Mesenchymal stem cell (in vitro differentiated cells and primary cell): ENCODE results near the gene UTP4.
"Not testable (repeated sequence)": the region's sequence is repeated elsewhere in the genome, so short reads cannot be mapped to it uniquely, and the experiment has no call there.

Experiments
- DNase-seq: peaks from one replicate; pipeline ENCODE4 v3.0.0-alpha.2; 2013
- H2AFZ ChIP-seq: one replicate; pipeline ENCODE4 v1.6.1; 2013; ENCODE audit warnings: low read depth, mild to moderate bottlenecking, control low read depth, inconsistent platforms, low read length, moderate library complexity
- H2AK5ac ChIP-seq: 2 replicates; pipeline ENCODE4 v1.6.1; 2013; ENCODE audit warnings: low read length, moderate library complexity, mild to moderate bottlenecking, inconsistent platforms; ENCODE audit not compliant: severe bottlenecking
- H2BK120ac ChIP-seq: one replicate; pipeline ENCODE4 v1.6.1; 2013; ENCODE audit warnings: low read depth, mild to moderate bottlenecking, inconsistent platforms, low read length, moderate library complexity
- H2BK12ac ChIP-seq, 2 experiments: one replicate each; pipeline ENCODE4 v1.6.1; 2013; ENCODE audit warnings: inconsistent platforms in 2 of 2, low read length in 2 of 2, mild to moderate bottlenecking in 2 of 2, moderate library complexity in 2 of 2, control low read depth in 1 of 2
- H2BK15ac ChIP-seq: one replicate; pipeline ENCODE4 v1.6.1; 2013; ENCODE audit warnings: mild to moderate bottlenecking, low read depth, inconsistent platforms; ENCODE audit not compliant: poor library complexity, severe bottlenecking
- H2BK5ac ChIP-seq: 2 replicates; pipeline ENCODE4 v1.6.1; 2013; ENCODE audit warnings: low read depth, mild to moderate bottlenecking, low read length, control low read depth, inconsistent platforms; ENCODE audit not compliant: poor library complexity, severe bottlenecking
- H3K14ac ChIP-seq, 2 experiments: one replicate each; pipeline ENCODE4 v1.6.1; 2013; ENCODE audit warnings: inconsistent platforms in 2 of 2, low read length in 2 of 2, control low read depth in 1 of 2, mild to moderate bottlenecking in 1 of 2, moderate library complexity in 1 of 2
- H3K18ac ChIP-seq, 2 experiments: one replicate each; pipeline ENCODE4 v1.6.1; 2013; ENCODE audit warnings: inconsistent platforms in 2 of 2, low read length in 2 of 2, control low read depth in 1 of 2, low read depth in 1 of 2, mild to moderate bottlenecking in 1 of 2
- H3K23ac ChIP-seq, 2 experiments: one replicate each; pipeline ENCODE4 v1.6.1; 2013; ENCODE audit warnings: inconsistent platforms in 2 of 2, low read length in 2 of 2, mild to moderate bottlenecking in 2 of 2, moderate library complexity in 2 of 2, control low read depth in 1 of 2
- H3K27ac ChIP-seq: 2 replicates; pipeline ENCODE4 v1.5.1; 2013; ENCODE audit warnings: mild to moderate bottlenecking, moderate library complexity, low read length, control low read depth, inconsistent platforms; ENCODE audit not compliant: poor library complexity, severe bottlenecking
- H3K27me3 ChIP-seq, 2 experiments: 2 replicates each; pipeline versions ENCODE4 v1.6.1 to v1.7.0; 2013; ENCODE audit warnings: low read length in 2 of 2, mild to moderate bottlenecking in 2 of 2, moderate library complexity in 2 of 2, control low read depth in 1 of 2, inconsistent platforms in 1 of 2; ENCODE audit not compliant: control insufficient read depth in 1 of 2, insufficient read depth in 1 of 2
- H3K36me3 ChIP-seq, 2 experiments: 2 replicates each; pipeline versions ENCODE4 v1.6.1 to v1.7.0; 2013; ENCODE audit warnings: low read length in 2 of 2, control low read depth in 1 of 2, inconsistent platforms in 1 of 2, low read depth in 1 of 2, mild to moderate bottlenecking in 1 of 2; ENCODE audit not compliant: insufficient read depth in 2 of 2, control insufficient read depth in 1 of 2
- H3K4ac ChIP-seq, 2 experiments: one replicate each; pipeline ENCODE4 v1.6.1; 2013; ENCODE audit warnings: inconsistent platforms in 2 of 2, low read length in 2 of 2, mild to moderate bottlenecking in 2 of 2, moderate library complexity in 2 of 2, control low read depth in 1 of 2, low read depth in 1 of 2
- H3K4me1 ChIP-seq: 2 replicates; pipeline ENCODE4 v1.6.1; 2013; ENCODE audit warnings: low read depth, low read length, control low read depth; ENCODE audit not compliant: control insufficient read depth, insufficient read depth
- H3K4me2 ChIP-seq: 2 replicates; pipeline ENCODE4 v1.6.1; 2013; ENCODE audit warnings: low read length, mild to moderate bottlenecking, inconsistent platforms; ENCODE audit not compliant: poor library complexity, severe bottlenecking
- H3K4me3 ChIP-seq, 2 experiments: 2 replicates each; pipeline versions ENCODE4 v1.5.1 to v1.7.0; 2013; ENCODE audit warnings: low read length in 2 of 2, mild to moderate bottlenecking in 2 of 2, control low read depth in 1 of 2, low read depth in 1 of 2; ENCODE audit not compliant: insufficient read depth in 1 of 2
- H3K79me1 ChIP-seq: replicated peaks from 2 replicates; pipeline ENCODE4 v1.6.1; 2013; ENCODE audit warnings: mild to moderate bottlenecking, control low read depth, low read length, inconsistent platforms; ENCODE audit not compliant: poor library complexity, severe bottlenecking
- H3K9ac ChIP-seq: 2 replicates; pipeline ENCODE4 v1.7.0; 2013; ENCODE audit warnings: mild to moderate bottlenecking, low read length, moderate library complexity
- H3K9me3 ChIP-seq: 2 replicates; pipeline ENCODE4 v1.7.0; 2013; ENCODE audit warnings: mild to moderate bottlenecking, low read length; ENCODE audit not compliant: control insufficient read depth
- H4K8ac ChIP-seq: one replicate; pipeline ENCODE4 v1.6.1; 2013; ENCODE audit warnings: inconsistent platforms, mild to moderate bottlenecking, low read length, moderate library complexity
- H4K91ac ChIP-seq: one replicate; pipeline ENCODE4 v1.6.1; 2013; ENCODE audit warnings: mild to moderate bottlenecking, low read length, inconsistent platforms
- WGBS: methylation state at CpG from one replicate; pipeline ENCODE4 v1.1.7; 2013; ENCODE audit warnings: mixed read lengths; 5-methylcytosine and 5-hydroxymethylcytosine counted together

Gene UTP4

DNA sequence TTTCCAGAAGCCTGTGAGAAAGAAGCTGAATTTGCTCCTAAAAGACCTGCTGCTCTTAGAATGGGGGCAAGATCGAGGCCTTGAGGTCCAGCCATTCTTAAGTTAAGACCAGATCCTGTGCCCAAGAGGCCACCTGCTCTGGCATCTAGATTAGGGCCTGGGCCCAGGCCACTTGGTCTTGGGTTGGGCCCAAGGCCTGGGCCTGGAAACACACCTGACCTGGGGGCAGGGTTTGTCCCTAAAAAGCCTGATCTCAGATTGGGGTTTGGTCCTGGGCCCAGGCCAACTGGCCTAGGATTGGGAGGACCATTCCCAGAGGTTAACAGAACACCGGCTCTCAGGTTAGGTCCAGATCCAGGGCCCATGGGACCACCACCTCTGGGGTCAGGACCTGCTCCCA is 12.9 kb upstream of the UTP4 start:
- WGBS, result 97% methylated on average over 2 of the region's 2 CpGs
- no peak overlapping the region for H4K91ac ChIP-seq
- H2BK15ac ChIP-seq, result no peak overlapping the region
- DNase-seq, result no peak
- no peak overlapping the region for H2BK5ac ChIP-seq
- no peak overlapping the region for H3K14ac ChIP-seq
- no peak overlapping the region for H2AFZ ChIP-seq
- H3K4ac ChIP-seq, result no peak overlapping the region
- H2BK12ac ChIP-seq, result no peak overlapping the region
- peaks cover 54 to 68% of the 10 kb centered on the region in 2 experiments for H3K36me3 ChIP-seq
- H3K4me2 ChIP-seq, result no peak overlapping the region
- peaks cover 41% of the 10 kb centered on the region for H3K79me1 ChIP-seq
- H2AK5ac ChIP-seq, result no peak overlapping the region
- H2BK120ac ChIP-seq, result no peak overlapping the region
- H3K4me1 ChIP-seq, result no peaks in the 10 kb centered on the region
- H3K4me3 ChIP-seq, result no peak overlapping the region
- H4K8ac ChIP-seq, result no peak overlapping the region
- no peak overlapping the region for H3K9ac ChIP-seq
- no peak overlapping the region for H3K23ac ChIP-seq
- H3K9me3 ChIP-seq, result no peaks in the 10 kb centered on the region
- no peaks in the 10 kb centered on the region for H3K27me3 ChIP-seq
- no peak overlapping the region for H3K18ac ChIP-seq
- H3K27ac ChIP-seq, result no peak overlapping the region

DNA sequence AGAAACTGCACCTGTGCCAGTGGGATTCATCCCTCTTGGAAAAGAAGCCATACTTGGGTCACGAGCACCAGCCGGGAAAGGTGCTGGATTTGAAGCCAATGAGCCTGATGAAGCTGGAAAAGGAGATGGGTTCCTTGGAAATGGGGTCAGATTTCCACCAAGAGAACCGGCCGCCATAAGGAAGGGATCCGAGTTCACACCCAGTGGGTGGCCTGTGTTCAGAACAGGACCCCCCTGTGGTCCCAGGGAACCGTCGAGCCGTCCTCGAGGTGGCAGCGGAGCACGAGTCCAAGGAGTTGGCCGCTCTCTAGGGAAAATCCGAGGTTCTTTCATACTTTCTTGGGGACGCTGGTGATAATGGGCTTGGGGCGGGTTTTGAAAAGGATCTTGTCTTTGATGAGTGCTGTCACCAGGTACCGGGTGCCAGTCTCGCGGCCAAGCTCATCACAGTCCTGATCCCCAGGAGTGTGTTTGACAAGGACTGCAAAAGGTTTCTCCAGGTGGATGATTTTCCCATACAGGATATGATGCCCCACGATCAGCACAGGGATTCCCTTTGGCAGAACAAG is 12.3 kb upstream of the UTP4 start:
- H3K27ac ChIP-seq, result no peak overlapping the region
- no peak overlapping the region for H2BK5ac ChIP-seq
- no peak overlapping the region for H3K23ac ChIP-seq
- H3K4ac ChIP-seq, result no peak overlapping the region
- H2BK15ac ChIP-seq, result no peak overlapping the region
- no peak overlapping the region for H4K8ac ChIP-seq
- no peaks in the 10 kb centered on the region for H3K27me3 ChIP-seq
- no peak overlapping the region for H3K4me2 ChIP-seq
- 97% methylated on average over 19 of the region's 19 CpGs for WGBS
- no peak overlapping the region for H2BK120ac ChIP-seq
- no peak overlapping the region for H3K9ac ChIP-seq
- H2AFZ ChIP-seq, result no peak overlapping the region
- H3K4me1 ChIP-seq, result no peaks in the 10 kb centered on the region
- peaks cover 48 to 64% of the 10 kb centered on the region in 2 experiments for H3K36me3 ChIP-seq
- H2AK5ac ChIP-seq, result no peak overlapping the region
- H3K79me1 ChIP-seq, result peaks cover 39% of the 10 kb centered on the region
- no peak for DNase-seq
- no peaks in the 10 kb centered on the region for H3K9me3 ChIP-seq
- no peak overlapping the region for H4K91ac ChIP-seq
- no peak overlapping the region for H3K14ac ChIP-seq
- no peak overlapping the region for H3K4me3 ChIP-seq
- H3K18ac ChIP-seq, result no peak overlapping the region
- H2BK12ac ChIP-seq, result no peak overlapping the region

GRCh38 chr16:69123910-69124309 is 8.5 kb upstream of the UTP4 start:
- 90% methylated on average over 3 of the region's 3 CpGs for WGBS
- H3K4me2 ChIP-seq, result no peak overlapping the region
- H3K9me3 ChIP-seq, result no peaks in the 10 kb centered on the region
- no peak overlapping the region for H3K9ac ChIP-seq
- no peak overlapping the region for H3K4me3 ChIP-seq
- no peak overlapping the region for H2AFZ ChIP-seq
- DNase-seq, result peak; percentile 82
- no peak overlapping the region for H3K4ac ChIP-seq
- no peak overlapping the region for H3K14ac ChIP-seq
- H3K79me1 ChIP-seq, result peaks cover 26% of the 10 kb centered on the region
- no peak overlapping the region for H2BK5ac ChIP-seq
- H3K23ac ChIP-seq, result no peak overlapping the region
- H3K27ac ChIP-seq, result no peak overlapping the region
- no peaks in the 10 kb centered on the region for H3K27me3 ChIP-seq
- no peak overlapping the region for H3K18ac ChIP-seq
- no peak overlapping the region for H2BK15ac ChIP-seq
- H4K91ac ChIP-seq, result no peak overlapping the region
- H4K8ac ChIP-seq, result no peak overlapping the region
- H3K36me3 ChIP-seq, result peaks cover 26 to 45% of the 10 kb centered on the region in 2 experiments
- no peak overlapping the region for H2BK12ac ChIP-seq
- H2BK120ac ChIP-seq, result no peak overlapping the region
- H2AK5ac ChIP-seq, result no peak overlapping the region
- H3K4me1 ChIP-seq, result no peaks in the 10 kb centered on the region

DNA sequence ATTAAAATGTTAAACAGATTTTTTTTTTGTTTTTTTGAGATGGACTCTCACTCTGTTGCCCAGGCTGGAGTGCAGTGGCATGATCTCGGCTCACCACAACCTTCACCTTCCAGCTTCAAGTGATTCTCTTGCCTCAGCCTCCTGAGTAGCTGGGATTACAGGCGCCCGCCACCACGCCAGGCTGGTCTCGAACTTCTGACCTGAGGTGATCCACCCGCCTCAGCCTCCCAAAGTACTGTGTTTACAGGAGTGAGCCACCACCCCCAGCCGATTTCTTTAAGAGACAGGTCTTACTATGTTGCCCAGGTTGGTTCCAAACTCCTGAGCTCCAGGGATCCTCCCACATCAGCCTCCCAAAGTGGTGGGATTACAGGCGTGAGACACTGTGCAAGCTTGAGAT is 8.0 kb upstream of the UTP4 start:
- not testable (repeated sequence) for H3K4me1 ChIP-seq, H3K9me3 ChIP-seq, H2AFZ ChIP-seq, H3K27ac ChIP-seq, H3K23ac ChIP-seq, H3K18ac ChIP-seq, H3K4me3 ChIP-seq, H3K9ac ChIP-seq, DNase-seq, H3K27me3 ChIP-seq, H2BK15ac ChIP-seq, H2BK120ac ChIP-seq, H3K14ac ChIP-seq, H3K4me2 ChIP-seq, H3K4ac ChIP-seq, H2BK5ac ChIP-seq, H2AK5ac ChIP-seq, H4K8ac ChIP-seq, H2BK12ac ChIP-seq, H4K91ac ChIP-seq
- H3K36me3 ChIP-seq, result peaks cover 23 to 40% of the 10 kb centered on the region in 2 experiments
- peaks cover 21% of the 10 kb centered on the region for H3K79me1 ChIP-seq
- WGBS, result 97% methylated on average over 8 of the region's 8 CpGs
